Peyer's patch (tissue), 4 donors: Measurements from ENCODE around the gene MLF1. TPM values are rescaled to one million over a fixed set of nuclear protein-coding genes. Genes with fewer than 3 reads are reported as not detected.

Source experiments
- DNase-seq, 3 donors: peaks; one replicate each; pipeline ENCODE4 v3.0.0-alpha.2; 2017 to 2019
- H3K27ac ChIP-seq, 4 donors: fragments of 200-600 bp; sonication (generic); one replicate each; pipeline ENCODE4 v1.5.1; 2016 to 2019
- H3K27me3 ChIP-seq, 2 donors: fragments of 200-600 bp; sonication (generic); one replicate each; pipeline ENCODE4 v1.5.1; 2019
- H3K36me3 ChIP-seq, 3 donors: fragments of 200-600 bp; sonication (generic); one replicate each; pipeline ENCODE4 v1.5.1; 2016 to 2019
- H3K4me1 ChIP-seq, 4 donors: fragments of 200-600 bp; sonication (generic); one replicate each; pipeline ENCODE4 v1.5.1; 2016 to 2019
- H3K4me3 ChIP-seq, 4 donors: fragments of 200-600 bp; sonication (generic); 1 replicate in 3 of 4; 2 replicates in 1 of 4; pipeline ENCODE4 v1.5.1; 2016 to 2019; ENCODE audit warnings: mild to moderate bottlenecking in 1 of 4
- H3K9me3 ChIP-seq, 4 donors: fragments of 200-600 bp; sonication (generic); one replicate each; pipeline ENCODE4 v1.5.1; 2016 to 2019; ENCODE audit warnings: mild to moderate bottlenecking in 1 of 4
- CTCF ChIP-seq, 6 experiments: fragments of 450-650 bp in 4 of 6; fragments of 200-600 bp in 2 of 6; sonication (generic) in 1 of 6; IDR thresholded peaks; one replicate each; pipeline ENCODE4 v1.5.1; 2017 to 2019; ENCODE audit warnings: antibody characterized with exemption in 6 of 6, mild to moderate bottlenecking in 3 of 6, moderate library complexity in 1 of 6
- POLR2A ChIP-seq, 2 donors: fragments of 450-650 bp; IDR thresholded peaks; one replicate each; pipeline ENCODE4 v1.5.1; 2017; ENCODE audit warnings: antibody characterized with exemption in 2 of 2, mild to moderate bottlenecking in 2 of 2, moderate library complexity in 2 of 2
- total RNA-seq, 4 donors: library from RNA; depleted of rRNA; stranded (reverse); fragments of >200 nt; gene quantifications; one replicate each; pipeline ENCODE4 v1.1.0, GENCODE V29; 2016

Gene MLF1
- total RNA-seq, result 1 to 10 TPM in 2 of 4 donors, not detected in 2; 1.3 to 4.1 TPM

GRCh38 chr3:158570999-158571702, at the start of gene MLF1:
TSS of gene MLF1 (plus strand) at chr3:158571194. CDS start at chr3:158571301, 107 bp downstream.
- no peaks in the 10 kb centered on the region for H3K9me3 ChIP-seq
- H3K36me3 ChIP-seq, result no peaks in the 10 kb centered on the region
- peak within 1 kb of the TSS in 1 of 4 donors; percentile 67 for H3K27ac ChIP-seq
- H3K4me3 ChIP-seq, result peak within 1 kb of the TSS; percentile 29 to 59 (median 40)
- no peaks in the 10 kb centered on the region for H3K4me1 ChIP-seq
- H3K27me3 ChIP-seq, result no peaks in the 10 kb centered on the region
- DNase-seq, result peak; percentile 71 to 95 (median 93)
- TF ChIP-seq CTCF (IDR thresholded peaks at IDR 0.05) (no peak), POLR2A (IDR thresholded peaks at IDR 0.05) (peak in 1 of 2 donors; percentile 44)

GRCh38 chr3:158522221-158523136, 48.5 kb upstream of the MLF1 start:
- Histone ChIP-seq H3K4me1 (no peaks in the 10 kb centered on the region), H3K36me3 (no peaks in the 10 kb centered on the region), H3K27me3 (no peaks in the 10 kb centered on the region), H3K9me3 (no peaks in the 10 kb centered on the region), H3K27ac (no peak overlapping the region), H3K4me3 (no peak overlapping the region)
- DNase-seq, result no peak
- no peak for TF ChIP-seq POLR2A (IDR thresholded peaks at IDR 0.05)
- no peak for TF ChIP-seq CTCF (IDR thresholded peaks at IDR 0.05)

GRCh38 chr3:158528076-158528674, 42.8 kb upstream of the MLF1 start:
- Histone ChIP-seq H3K9me3 (no peaks in the 10 kb centered on the region), H3K4me3 (no peak overlapping the region), H3K36me3 (no peaks in the 10 kb centered on the region), H3K27ac (no peak overlapping the region), H3K27me3 (no peaks in the 10 kb centered on the region), H3K4me1 (no peaks in the 10 kb centered on the region)
- TF ChIP-seq POLR2A (IDR thresholded peaks at IDR 0.05), result no peak
- TF ChIP-seq CTCF (IDR thresholded peaks at IDR 0.05), result no peak
- DNase-seq, result no peak

- no peaks in the 10 kb centered on the region for H3K27me3 ChIP-seq
- no peak overlapping the region for H3K4me3 ChIP-seq
- H3K27ac ChIP-seq, result no peak overlapping the region
- H3K4me1 ChIP-seq, result no peaks in the 10 kb centered on the region
- no peak for TF ChIP-seq POLR2A (IDR thresholded peaks at IDR 0.05)
- no peak for TF ChIP-seq CTCF (IDR thresholded peaks at IDR 0.05)
- no peak for DNase-seq
- no peaks in the 10 kb centered on the region for H3K36me3 ChIP-seq
- H3K9me3 ChIP-seq, result no peaks in the 10 kb centered on the region
Measured at GRCh38 chr3:158531334-158531733, 39.7 kb upstream of the MLF1 start.

- no peaks in the 10 kb centered on the region for H3K9me3 ChIP-seq
- no peak overlapping the region for H3K4me3 ChIP-seq
- H3K36me3 ChIP-seq, result no peaks in the 10 kb centered on the region
- TF ChIP-seq CTCF (IDR thresholded peaks at IDR 0.05), result peak in 4 of 6 experiments; percentile 29 to 65 (median 60)
- no peak for TF ChIP-seq POLR2A (IDR thresholded peaks at IDR 0.05)
- H3K27me3 ChIP-seq, result no peaks in the 10 kb centered on the region
- no peaks in the 10 kb centered on the region for H3K4me1 ChIP-seq
- H3K27ac ChIP-seq, result no peak overlapping the region
- DNase-seq, result no peak
Measured at GRCh38 chr3:158532099-158532734, 38.8 kb upstream of the MLF1 start.
